ENCODE data around the gene CASKIN1.

The CASKIN1 gene

GRCh38 chr16:2167068-2167638 is 29.3 kb downstream of the CASKIN1 start:
- DNase-seq (ENCODE audit: low read depth), result no peak
- no peak overlapping the region for H3K4me3 ChIP-seq (ENCODE audit: low read depth, low read length)
- in situ Hi-C loops (cut with HindIII; ENCODE audit: low sequenced_read_pairs), result loop anchor here (10.0 kb wide), 3 partner anchors 92 to 258 kb away; partner anchors contain the start of gene CCNF
- TF ChIP-seq, protein P1, sequence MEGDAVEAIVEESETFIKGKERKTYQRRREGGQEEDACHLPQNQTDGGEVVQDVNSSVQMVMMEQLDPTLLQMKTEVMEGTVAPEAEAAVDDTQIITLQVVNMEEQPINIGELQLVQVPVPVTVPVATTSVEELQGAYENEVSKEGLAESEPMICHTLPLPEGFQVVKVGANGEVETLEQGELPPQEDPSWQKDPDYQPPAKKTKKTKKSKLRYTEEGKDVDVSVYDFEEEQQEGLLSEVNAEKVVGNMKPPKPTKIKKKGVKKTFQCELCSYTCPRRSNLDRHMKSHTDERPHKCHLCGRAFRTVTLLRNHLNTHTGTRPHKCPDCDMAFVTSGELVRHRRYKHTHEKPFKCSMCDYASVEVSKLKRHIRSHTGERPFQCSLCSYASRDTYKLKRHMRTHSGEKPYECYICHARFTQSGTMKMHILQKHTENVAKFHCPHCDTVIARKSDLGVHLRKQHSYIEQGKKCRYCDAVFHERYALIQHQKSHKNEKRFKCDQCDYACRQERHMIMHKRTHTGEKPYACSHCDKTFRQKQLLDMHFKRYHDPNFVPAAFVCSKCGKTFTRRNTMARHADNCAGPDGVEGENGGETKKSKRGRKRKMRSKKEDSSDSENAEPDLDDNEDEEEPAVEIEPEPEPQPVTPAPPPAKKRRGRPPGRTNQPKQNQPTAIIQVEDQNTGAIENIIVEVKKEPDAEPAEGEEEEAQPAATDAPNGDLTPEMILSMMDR (IDR thresholded peaks at IDR 0.05; ENCODE audit: low read depth, low read length, missing control alignments), result no peak

DNA sequence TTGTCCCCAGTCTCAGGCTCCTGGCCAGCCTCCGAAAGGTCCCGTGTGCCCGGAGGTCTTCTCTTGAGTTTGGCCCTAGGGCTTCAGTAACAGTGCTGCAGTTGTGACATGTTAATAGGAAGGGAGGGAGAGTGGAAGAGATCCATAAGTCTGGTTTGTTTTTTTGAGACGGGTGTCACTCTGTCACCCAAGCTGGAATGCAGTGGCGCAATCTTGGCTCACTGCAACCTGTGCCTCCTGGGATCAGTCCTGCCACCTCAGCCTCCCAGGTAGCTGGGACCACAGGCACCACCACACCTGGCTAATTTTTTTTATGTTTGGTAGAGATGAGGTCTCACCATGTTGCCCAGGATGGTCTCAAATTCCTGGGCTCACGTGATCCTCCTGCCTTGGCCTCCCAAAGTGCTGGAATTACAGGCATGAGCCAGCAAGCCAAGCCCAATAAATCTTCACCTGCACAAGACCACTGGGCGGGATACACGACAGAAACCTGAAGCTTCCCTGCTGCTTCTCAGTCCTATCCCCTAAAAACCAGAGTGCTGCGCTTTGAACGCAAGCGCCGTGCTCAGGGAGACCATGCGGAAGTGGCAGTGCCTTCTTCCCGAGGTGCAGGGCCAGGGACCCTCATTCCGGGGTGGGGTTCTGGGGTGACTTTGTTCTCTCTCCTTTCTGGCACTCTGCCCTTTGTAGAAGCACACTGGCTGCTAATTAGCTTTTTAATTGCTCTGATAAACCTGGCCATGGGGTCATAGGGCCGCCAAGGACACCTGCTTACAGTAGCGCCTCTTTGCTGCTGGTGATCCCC is 29.9 kb downstream of the CASKIN1 start:
- DNase-seq (ENCODE audit: low read depth), result no peak
- TF ChIP-seq, protein P1 (IDR thresholded peaks at IDR 0.05; ENCODE audit: low read depth, low read length, missing control alignments), result no peak
- in situ Hi-C loops (cut with HindIII; ENCODE audit: low sequenced_read_pairs), result loop anchor here (10.0 kb wide), 3 partner anchors 92 to 258 kb away; partner anchors contain the start of gene CCNF
- no peak overlapping the region for H3K4me3 ChIP-seq (ENCODE audit: low read depth, low read length)

DNA sequence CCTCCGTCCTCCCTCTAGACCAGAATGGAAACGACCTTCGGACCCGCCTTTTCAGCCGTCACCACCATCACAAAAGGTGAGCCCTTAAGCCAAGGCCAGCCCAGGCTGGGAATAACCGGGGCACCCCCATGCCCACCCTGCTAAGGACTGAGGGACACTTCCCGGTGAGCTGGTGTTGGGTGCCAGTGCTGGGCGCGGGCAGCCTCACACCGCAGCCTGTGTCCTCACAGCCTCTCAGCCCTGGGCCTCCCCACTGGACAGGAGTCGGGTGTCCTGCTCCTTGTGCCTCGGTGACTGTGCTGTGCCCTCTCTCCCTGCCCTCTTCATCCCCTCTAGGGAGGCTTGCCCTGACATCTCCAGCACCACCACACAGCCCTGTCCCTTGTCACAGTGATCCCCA is 30.5 kb downstream of the CASKIN1 start:
- in situ Hi-C loops (cut with HindIII; ENCODE audit: low sequenced_read_pairs), result loop anchor here (10.0 kb wide), 3 partner anchors 91 to 259 kb away; partner anchors contain the start of gene CCNF
- TF ChIP-seq, protein P1 (IDR thresholded peaks at IDR 0.05; ENCODE audit: low read depth, low read length, missing control alignments), result no peak
- DNase-seq (ENCODE audit: low read depth), result no peak
- no peak overlapping the region for H3K4me3 ChIP-seq (ENCODE audit: low read depth, low read length)

DNA sequence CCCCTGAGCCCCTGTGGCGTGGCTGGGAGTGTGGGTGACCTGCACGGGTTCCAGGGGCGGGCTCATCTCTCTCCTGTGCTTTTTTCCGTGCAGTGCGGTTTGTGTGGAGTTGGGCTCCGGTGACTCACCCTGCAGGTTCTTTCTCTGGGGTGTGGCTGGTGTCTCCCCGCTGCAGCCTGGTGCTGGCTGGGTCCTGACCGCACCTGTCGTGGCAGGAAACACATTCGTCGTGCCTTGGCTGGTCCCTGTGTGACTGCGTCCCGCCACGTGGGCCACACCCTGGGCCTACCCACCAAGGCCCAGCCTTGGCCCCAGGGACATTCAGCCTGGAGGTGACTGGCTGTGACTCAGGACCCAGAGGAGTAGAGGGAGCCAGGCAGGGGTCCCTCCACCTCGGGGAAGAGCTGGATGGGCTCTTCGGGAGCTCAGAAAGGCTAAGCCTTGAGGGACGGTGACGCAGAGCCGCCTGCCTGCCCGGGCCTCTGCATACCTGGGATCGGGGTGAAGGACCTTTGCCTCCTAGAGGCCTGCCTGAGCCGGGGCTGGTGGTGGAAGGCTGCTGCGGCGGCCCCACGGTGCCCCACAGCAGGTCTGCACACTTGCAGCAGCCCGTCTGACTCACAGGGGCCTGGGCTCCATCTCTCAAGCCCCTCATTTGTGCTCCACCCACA is 33.1 kb downstream of the CASKIN1 start:
- TF ChIP-seq, protein P1 (IDR thresholded peaks at IDR 0.05; ENCODE audit: low read depth, low read length, missing control alignments), result no peak
- no peak overlapping the region for H3K4me3 ChIP-seq (ENCODE audit: low read depth, low read length)
- in situ Hi-C loops (cut with HindIII; ENCODE audit: low sequenced_read_pairs), result loop anchor here (10.0 kb wide), 3 partner anchors 89 to 261 kb away; partner anchors contain the start of gene CCNF
- no peak for DNase-seq (ENCODE audit: low read depth)

DNA sequence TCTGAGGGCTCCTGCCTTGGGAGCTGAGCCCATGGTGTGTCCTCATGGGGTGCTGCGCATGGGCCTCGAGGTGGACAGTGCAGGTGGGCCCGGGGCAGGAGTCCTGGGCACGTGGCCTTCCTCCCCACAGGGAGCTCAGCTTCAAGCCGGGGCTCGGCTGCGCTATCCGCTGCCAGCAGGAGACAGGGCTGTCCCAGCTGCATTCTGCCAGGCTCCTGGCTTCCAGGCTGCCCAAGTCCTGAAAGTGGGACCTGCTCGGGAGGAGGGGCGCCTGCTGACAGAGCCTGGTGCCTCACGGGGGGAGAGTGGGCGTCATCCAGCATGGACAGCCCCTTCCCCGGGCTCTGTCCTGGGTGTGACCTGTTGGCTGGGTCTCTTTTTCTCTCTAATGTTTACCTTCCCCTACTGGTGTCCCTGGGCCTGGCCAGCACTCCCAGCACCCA is 33.7 kb downstream of the CASKIN1 start:
- TF ChIP-seq, protein P1 (IDR thresholded peaks at IDR 0.05; ENCODE audit: low read depth, low read length, missing control alignments), result no peak
- DNase-seq (ENCODE audit: low read depth), result no peak
- H3K4me3 ChIP-seq (ENCODE audit: low read depth, low read length), result no peak overlapping the region
- in situ Hi-C loops (cut with HindIII; ENCODE audit: low sequenced_read_pairs), result loop anchor here (10.0 kb wide), 3 partner anchors 88 to 262 kb away; partner anchors contain the start of gene CCNF

DNA sequence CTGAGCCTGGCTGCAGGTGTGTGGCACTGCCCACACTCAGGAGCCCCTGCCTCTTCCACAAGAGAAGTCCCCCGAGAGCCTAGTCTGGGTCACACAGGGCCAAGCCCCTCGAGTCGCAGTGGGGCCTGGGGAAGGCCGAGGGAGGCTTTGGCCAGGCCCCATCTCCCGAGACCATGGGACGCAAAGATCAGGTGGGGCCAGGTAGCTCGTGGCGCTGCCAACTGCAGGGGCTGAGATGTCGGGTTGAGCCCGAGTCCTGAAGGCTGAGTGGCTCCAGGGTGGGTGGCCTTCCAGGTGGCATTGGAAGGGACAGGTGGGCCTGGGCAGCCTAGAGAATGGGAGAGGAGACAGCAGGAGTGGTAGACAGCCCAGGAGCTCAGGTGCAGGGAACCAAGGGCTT is 34.5 kb downstream of the CASKIN1 start:
- no peak for DNase-seq (ENCODE audit: low read depth)
- TF ChIP-seq, protein P1 (IDR thresholded peaks at IDR 0.05; ENCODE audit: low read depth, low read length, missing control alignments), result no peak
- in situ Hi-C loops (cut with HindIII; ENCODE audit: low sequenced_read_pairs), result loop anchor here (10.0 kb wide), 3 partner anchors 87 to 263 kb away; partner anchors contain the start of gene CCNF
- H3K4me3 ChIP-seq (ENCODE audit: low read depth, low read length), result no peak overlapping the region
